HG03196 (cell line): Measurements from ENCODE around the gene TMEM59L.

Experiments
- ATAC-seq: cut with Tn5 transposase; IDR thresholded peaks from one replicate; pipeline ENCODE4 v1.9.1; 2021; ENCODE audit not compliant: unreplicated experiment

TMEM59L gene

GRCh38 chr19:18656337-18657086 lies 43.8 kb downstream of the TMEM59L start:
- no peak for ATAC-seq

GRCh38 chr19:18657590-18658365 lies 45.1 kb downstream of the TMEM59L start:
- ATAC-seq, result no peak

- ATAC-seq, result no peak
Observed at GRCh38 chr19:18658366-18658855, 45.7 kb downstream of the TMEM59L start.

- no peak for ATAC-seq
Observed at GRCh38 chr19:18659281-18660050, 46.8 kb downstream of the TMEM59L start.

GRCh38 chr19:18660051-18660910 lies 47.6 kb downstream of the TMEM59L start:
- no peak for ATAC-seq

- ATAC-seq, result no peak
Observed at GRCh38 chr19:18660939-18661670, 48.4 kb downstream of the TMEM59L start.

- no peak for ATAC-seq
Observed at GRCh38 chr19:18662972-18663732, 50.5 kb downstream of the TMEM59L start.

- ATAC-seq, result no peak
Observed at GRCh38 chr19:18663940-18664530, 51.4 kb downstream of the TMEM59L start.

- no peak for ATAC-seq
Observed at GRCh38 chr19:18665771-18666202, 53.1 kb downstream of the TMEM59L start.

GRCh38 chr19:18666317-18666716 lies 53.6 kb downstream of the TMEM59L start:
- ATAC-seq, result no peak

- no peak for ATAC-seq
Observed at GRCh38 chr19:18666784-18667183, 54.1 kb downstream of the TMEM59L start.

- ATAC-seq, result no peak
Observed at GRCh38 chr19:18667531-18668251, 55.0 kb downstream of the TMEM59L start.

GRCh38 chr19:18668252-18668631 lies 55.6 kb downstream of the TMEM59L start:
- no peak for ATAC-seq

- no peak for ATAC-seq
Observed at GRCh38 chr19:18668744-18669523, 56.3 kb downstream of the TMEM59L start.

GRCh38 chr19:18669524-18669817 lies 56.8 kb downstream of the TMEM59L start:
- no peak for ATAC-seq

GRCh38 chr19:18669883-18670282 lies 57.2 kb downstream of the TMEM59L start:
- no peak for ATAC-seq

- ATAC-seq, result no peak
Observed at GRCh38 chr19:18670312-18670711, 57.6 kb downstream of the TMEM59L start.
